GM18858 (cell line): Measurements from ENCODE around the gene METAP2.
A peak's percentile ranks its signal among the peaks of the same experiment; 100 is the strongest.
"Not testable (repeated sequence)": the region's sequence is repeated elsewhere in the genome, so short reads cannot be mapped to it uniquely, and the experiment has no call there.

Experiments
- ATAC-seq: cut with Tn5 transposase; IDR thresholded peaks from one replicate; pipeline ENCODE4 v1.9.1; 2021; ENCODE audit not compliant: unreplicated experiment

Gene METAP2

DNA sequence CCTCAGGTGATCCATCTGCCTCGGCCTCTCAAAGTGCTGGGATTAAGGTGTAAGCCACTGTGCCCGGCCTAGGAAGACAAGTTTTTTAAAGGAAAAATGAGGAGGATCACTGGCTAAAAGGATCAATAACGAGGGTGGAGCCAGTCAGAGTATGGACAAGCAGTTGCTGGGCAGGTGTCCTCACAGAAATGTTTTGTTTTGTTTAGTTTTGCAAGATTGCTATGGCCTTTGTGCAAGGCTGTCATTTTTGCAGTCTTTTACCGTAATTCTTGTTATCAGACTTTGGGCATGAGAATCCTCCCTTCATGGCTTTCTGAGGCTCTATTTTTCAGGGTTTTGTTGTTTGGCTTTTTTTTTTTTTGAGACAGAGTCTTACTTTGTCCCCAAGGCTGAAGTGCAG, 11.9 kb upstream of the METAP2 start:
- ATAC-seq: no peak

DNA sequence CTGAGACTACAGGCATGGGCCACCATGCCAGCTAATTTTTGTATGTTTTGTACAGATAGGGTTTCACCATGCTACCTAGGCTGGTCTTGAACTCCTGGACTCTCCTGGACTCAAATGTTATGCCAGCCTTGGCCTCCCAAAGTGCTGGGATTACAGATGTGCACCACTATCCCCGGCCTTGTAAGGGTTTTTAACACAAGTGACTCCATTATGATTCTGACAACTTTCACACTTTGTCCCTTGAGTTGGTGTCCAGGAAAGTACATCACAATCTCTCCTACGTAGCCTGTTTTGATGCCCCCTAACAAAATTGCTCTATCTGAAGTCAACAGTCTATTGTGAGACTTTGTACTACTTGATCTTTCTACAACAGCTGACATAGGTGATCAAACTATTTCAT, 11.4 kb upstream of the METAP2 start:
- no peak for ATAC-seq

DNA sequence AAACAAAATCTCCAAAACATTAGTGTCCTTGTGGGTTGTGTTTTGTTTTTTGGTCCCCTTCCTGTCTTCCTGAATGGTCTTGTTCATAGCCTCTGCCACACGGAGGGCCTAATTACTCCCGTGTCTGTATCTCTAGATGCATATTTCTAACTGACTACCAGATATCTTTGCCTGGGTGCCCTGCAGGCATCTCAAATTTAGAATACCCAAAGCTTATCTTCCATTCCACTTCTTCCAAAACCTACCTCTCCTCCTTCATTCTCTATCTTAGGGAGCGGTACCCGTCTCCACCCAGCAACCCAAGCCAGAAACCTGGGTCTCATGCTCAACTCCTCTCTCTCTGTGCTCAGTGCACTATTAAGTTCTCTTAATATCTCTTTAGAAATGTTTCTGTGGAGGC, 10.9 kb upstream of the METAP2 start:
- no peak for ATAC-seq

GRCh38 chr12:95463776-95464175, 10.2 kb upstream of the METAP2 start:
- ATAC-seq: not testable (repeated sequence)

DNA sequence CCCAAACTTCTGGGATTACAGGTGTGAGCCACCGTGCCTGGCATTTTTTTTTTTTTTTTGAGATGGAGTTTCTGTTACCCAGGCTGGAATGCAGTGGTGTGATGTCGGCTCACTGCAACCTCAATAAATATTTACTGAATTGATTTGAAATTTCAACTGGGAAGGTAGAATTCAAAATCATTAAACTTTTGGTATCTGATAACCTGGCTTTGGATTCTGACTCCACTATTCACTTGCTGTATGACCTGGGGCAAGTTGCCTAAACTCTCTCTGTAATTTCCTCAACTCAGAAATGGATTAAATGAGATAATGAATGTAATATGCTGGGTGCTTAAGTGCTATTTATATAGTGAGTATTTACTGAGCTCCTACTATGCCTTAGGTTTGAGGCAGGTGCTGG, 8.7 kb upstream of the METAP2 start:
- ATAC-seq: no peak

- ATAC-seq: no peak
Observed at GRCh38 chr12:95470300-95470699, 3.7 kb upstream of the METAP2 start.

- ATAC-seq: peak; percentile 27
Observed at GRCh38 chr12:95473231-95473883, 595 bp upstream of the METAP2 start.

GRCh38 chr12:95474660-95474958, 657 bp downstream of the METAP2 start:
- no peak for ATAC-seq

DNA sequence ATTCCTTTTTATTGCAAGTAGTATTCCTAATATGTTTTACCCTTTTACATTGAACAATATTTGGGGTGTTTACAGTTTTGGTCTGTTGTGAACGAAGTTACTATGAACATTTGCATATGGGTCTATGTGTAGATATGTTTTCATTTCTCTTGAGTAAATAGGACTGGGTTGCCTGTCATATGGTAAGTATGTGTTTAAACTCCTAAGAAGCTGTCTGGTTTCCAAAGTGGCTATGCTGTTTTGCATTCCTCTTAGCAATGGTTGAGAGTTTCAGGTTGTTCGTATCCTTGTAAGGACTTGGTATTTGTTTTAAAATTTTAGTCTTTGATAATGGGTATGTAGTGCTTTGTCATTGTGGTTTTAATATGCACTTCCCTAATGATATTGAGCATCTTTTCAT, 6.3 kb downstream of the METAP2 start:
- no peak for ATAC-seq

DNA sequence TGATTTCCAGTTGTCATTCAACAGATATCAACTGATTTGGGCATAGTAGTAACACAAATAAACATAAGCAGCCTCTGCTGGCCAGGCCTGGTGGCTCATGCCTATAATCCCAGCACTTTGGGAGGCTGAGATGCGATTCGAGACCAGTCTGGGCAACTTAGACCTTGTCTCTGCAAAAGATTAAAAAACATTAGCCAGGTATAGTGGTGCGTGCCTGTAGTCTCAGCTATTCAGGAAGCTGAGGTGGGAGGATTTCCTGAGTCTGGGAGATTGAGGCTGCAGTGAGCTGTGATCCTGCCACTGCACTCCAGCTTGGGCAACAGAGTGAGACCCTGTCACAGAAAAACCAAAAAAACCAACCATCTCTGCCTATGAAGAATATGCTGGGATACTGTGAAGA, 7.1 kb downstream of the METAP2 start:
- ATAC-seq: no peak

GRCh38 chr12:95481888-95482287, 7.9 kb downstream of the METAP2 start:
- no peak for ATAC-seq

DNA sequence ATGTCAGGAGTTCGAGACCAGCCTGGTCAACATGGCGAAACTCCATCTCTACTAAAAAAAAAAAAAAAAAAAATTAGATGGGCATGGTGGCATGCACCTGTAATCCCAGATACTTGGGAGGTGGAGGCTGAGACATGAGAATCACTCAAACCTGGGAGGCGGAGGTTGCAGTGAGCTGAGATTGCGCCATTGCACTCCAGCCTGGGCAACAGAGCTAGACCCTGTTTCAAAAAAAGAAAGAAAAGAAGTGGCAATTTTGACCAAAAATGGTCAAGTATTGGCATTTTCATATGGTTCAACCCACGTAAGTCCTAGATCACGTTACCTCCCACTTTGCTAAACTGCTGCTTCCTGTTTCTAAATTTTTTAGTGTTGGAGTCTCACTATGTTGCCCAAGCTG, 8.6 kb downstream of the METAP2 start:
- not testable (repeated sequence) for ATAC-seq

DNA sequence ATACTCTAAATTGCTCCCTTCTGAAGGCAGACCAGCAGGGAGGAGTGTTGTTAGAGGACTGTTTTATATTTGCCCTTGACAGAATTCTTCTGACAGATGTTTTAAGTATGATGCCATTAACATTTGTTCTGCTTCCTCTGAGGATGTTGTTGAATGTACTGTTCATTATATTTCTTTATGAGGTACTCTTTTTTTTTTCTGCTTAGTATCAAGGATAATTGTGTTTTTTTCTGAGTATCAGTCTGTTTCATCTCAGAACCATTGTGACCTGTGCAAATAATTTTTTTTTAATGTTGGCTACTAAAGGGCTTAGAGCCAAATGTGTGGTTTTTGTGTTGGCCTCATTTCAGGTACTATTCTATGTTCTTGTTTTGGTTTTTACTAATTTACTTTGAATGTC, 10.6 kb downstream of the METAP2 start:
- no peak for ATAC-seq

DNA sequence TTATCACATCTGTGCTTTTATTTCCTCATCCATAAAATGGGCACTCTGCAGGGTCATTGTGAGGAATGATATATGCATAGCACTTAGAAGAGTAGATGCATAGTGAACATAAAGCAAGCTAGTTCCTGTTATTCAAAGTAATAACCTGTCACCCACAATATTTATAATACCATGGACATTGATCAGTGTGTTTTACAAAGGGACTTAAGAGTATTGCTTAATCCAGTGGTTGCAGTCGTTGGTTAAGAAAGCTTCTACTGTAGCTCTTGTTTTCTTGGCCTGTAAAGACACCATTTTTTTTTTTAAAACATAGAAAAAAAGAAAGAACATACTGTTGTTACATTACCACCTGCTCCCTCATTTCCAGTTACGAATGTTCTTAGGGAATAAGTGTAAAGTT, 13.1 kb downstream of the METAP2 start:
- no peak for ATAC-seq

- no peak for ATAC-seq
Observed at GRCh38 chr12:95492462-95492861, 18.5 kb downstream of the METAP2 start.

- ATAC-seq: no peak
Observed at GRCh38 chr12:95494888-95495287, 20.9 kb downstream of the METAP2 start.

- no peak for ATAC-seq
Observed at GRCh38 chr12:95495433-95495832, 21.5 kb downstream of the METAP2 start.

DNA sequence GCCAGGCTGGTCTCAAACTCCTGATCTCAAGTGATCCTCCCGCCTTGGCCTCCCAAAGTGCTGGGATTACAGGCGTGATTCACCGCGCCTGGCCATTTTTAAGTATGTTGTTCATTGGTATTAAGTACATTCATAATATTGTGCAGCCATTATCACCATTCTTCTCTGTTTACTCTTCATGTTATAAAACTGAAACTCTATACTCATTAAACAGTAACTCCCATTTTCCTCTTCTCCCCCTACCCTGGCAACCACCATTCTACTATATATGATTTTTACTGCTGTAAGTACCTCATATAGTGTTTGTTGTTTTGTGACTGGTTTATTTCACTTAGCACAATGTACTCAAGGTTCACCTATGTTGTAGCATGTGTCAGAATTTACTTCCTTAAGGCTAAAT, 23.1 kb downstream of the METAP2 start:
- ATAC-seq: no peak

DNA sequence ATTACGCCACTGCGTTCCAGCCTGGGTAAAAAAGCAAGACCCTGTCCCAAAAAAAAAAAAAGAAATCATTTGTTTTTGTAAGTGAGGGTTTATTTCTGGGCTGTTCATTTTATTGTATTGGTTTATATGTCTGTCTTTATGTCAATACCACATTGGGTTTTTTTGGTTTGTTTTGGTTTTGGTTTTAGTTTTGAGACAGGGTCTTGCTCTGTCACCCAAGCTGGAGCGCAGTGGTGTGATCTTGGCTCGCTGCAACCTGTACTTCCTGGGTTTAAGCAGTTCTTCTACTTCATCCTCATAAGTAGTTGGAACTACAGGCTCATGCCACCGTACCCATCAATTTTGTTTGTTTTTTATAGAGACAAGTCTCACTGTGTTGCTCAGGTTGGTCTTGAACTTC, 25.0 kb downstream of the METAP2 start:
- ATAC-seq: no peak

- no peak for ATAC-seq
Observed at GRCh38 chr12:95499772-95500171, 25.8 kb downstream of the METAP2 start.

GRCh38 chr12:95504140-95504539, 30.2 kb downstream of the METAP2 start:
- ATAC-seq: no peak

- no peak for ATAC-seq
Observed at GRCh38 chr12:95505039-95505438, 31.1 kb downstream of the METAP2 start.

DNA sequence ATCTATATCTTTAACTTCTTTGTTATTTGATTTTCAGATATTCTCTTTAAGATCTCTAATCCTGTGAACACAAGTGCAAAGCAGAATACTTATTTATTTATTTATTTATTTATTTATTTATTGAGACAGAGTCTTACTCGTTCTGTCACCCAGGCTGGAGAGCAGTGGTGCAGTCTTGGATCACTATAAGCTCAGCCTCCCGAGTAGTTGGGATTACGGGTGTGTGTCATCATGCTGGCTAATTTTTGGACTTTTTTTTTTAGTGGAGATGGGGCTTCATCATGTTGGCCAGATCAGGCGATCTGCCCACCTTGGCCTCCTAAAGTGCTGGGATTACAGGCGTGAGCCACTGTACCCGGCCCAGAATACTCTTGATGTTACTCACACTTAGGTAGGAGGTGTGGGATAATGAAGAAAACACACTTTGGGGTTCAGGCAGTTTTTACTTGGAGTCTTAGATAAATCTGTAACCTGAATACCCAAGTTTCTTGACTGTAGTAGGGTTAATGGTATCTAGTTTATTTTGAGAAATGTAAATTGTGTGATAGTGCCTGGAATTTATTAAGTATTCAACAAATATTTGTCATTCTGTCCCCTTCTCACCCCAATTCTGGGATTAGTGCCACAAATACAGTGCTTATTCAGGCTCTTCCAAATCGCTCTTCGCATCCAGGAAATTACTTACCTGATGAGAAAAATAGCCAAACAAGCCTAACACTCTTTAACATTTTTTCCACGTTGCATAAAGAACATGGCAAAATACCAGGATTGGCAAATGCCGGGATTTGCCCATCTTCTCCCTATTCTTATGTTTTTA, 33.0 kb downstream of the METAP2 start:
- ATAC-seq: no peak
